H1 (cell line): ENCODE measurements around the gene C2orf92. TPM values are rescaled to one million over a fixed set of nuclear protein-coding genes. Genes with fewer than 3 reads are reported as not detected.

Source experiments
- CTCF ChIA-PET: fragments of 300-600 bp; sonication (Branson Sonifier 250); formaldehyde crosslinking; loops from one replicate; lab custom pipeline; 2021; ENCODE audit not compliant: partially characterized antibody; lab: Charles Lee
- POLR2A ChIA-PET: fragments of 300-600 bp; sonication (Branson Sonifier 250); formaldehyde crosslinking; loops from one replicate; lab custom pipeline; 2021; ENCODE audit warnings: inconsistent platforms; ENCODE audit not compliant: partially characterized antibody; lab: Charles Lee
- DNase-seq, 2 experiments: peaks; one replicate each; pipeline versions ENCODE4 v3.0.0 to v3.0.0-alpha.2; 2010 to 2022; ENCODE audit warnings: low spot score in 2 of 2, low read depth in 1 of 2, mixed read lengths in 1 of 2
- FAIRE-seq: peaks from 2 replicates; lab custom pipeline; 2011; peaks lifted over from hg19 to GRCh38; lab: Jason Lieb, UNC
- H2AFZ ChIP-seq: 2 replicates; pipeline ENCODE4 v1.8.1; 2012; ENCODE audit warnings: low read length, inconsistent platforms
- H2AK5ac ChIP-seq: 2 replicates; pipeline ENCODE4 v1.6.1; 2013; ENCODE audit warnings: low read depth, low read length
- H2BK120ac ChIP-seq: replicated peaks from 2 replicates; pipeline ENCODE3; 2013; ENCODE audit warnings: low read depth, low read length, inconsistent platforms
- H2BK12ac ChIP-seq: 2 replicates; pipeline ENCODE4 v1.6.1; 2013; ENCODE audit warnings: low read depth, low read length
- H2BK15ac ChIP-seq: 2 replicates; pipeline ENCODE4 v1.6.1; 2013; ENCODE audit warnings: low read length
- H2BK20ac ChIP-seq: 2 replicates; pipeline ENCODE4 v1.6.1; 2013; ENCODE audit warnings: low read length
- H2BK5ac ChIP-seq: 2 replicates; pipeline ENCODE4 v1.6.1; 2013; ENCODE audit warnings: low read depth, low read length
- H3K14ac ChIP-seq: 2 replicates; pipeline ENCODE4 v1.6.1; 2013; ENCODE audit warnings: inconsistent platforms; ENCODE audit not compliant: insufficient read length
- H3K18ac ChIP-seq: 2 replicates; pipeline ENCODE4 v1.6.1; 2013; ENCODE audit warnings: low read length; ENCODE audit errors: extremely low read depth
- H3K23ac ChIP-seq: 2 replicates; pipeline ENCODE4 v1.6.1; 2013; ENCODE audit warnings: inconsistent platforms; ENCODE audit not compliant: insufficient read length
- H3K23me2 ChIP-seq: 2 replicates; pipeline ENCODE4 v1.6.1; 2013; ENCODE audit warnings: low read depth, low read length
- H3K27ac ChIP-seq: 2 replicates; pipeline ENCODE4 v1.6.1; 2011; ENCODE audit warnings: low read depth, low read length, inconsistent platforms
- H3K27me3 ChIP-seq, 4 experiments: replicated peaks in 1 of 4; 1 replicate in 1 of 4; 2 replicates in 3 of 4; pipeline versions ENCODE4 v1.6.1 to v1.8.1; 2011 to 2013; ENCODE audit warnings: low read length in 3 of 4, mild to moderate bottlenecking in 3 of 4, inconsistent platforms in 2 of 4, mixed read lengths in 2 of 4, moderate library complexity in 1 of 4; ENCODE audit not compliant: control insufficient read depth in 3 of 4, insufficient read depth in 3 of 4; ENCODE audit errors: extremely low read depth in 1 of 4
- H3K36me3 ChIP-seq, 4 experiments: 2 replicates each; pipeline versions ENCODE4 v1.6.1 to v1.8.1; 2011 to 2013; ENCODE audit warnings: mild to moderate bottlenecking in 4 of 4, low read length in 3 of 4, moderate library complexity in 2 of 4, control low read depth in 1 of 4, inconsistent platforms in 1 of 4; ENCODE audit not compliant: insufficient read depth in 4 of 4, control insufficient read depth in 2 of 4
- H3K4ac ChIP-seq: replicated peaks from 2 replicates; pipeline ENCODE3; 2013; ENCODE audit warnings: low read length, low read depth, mixed read lengths, inconsistent platforms; ENCODE audit not compliant: insufficient read length
- H3K4me1 ChIP-seq, 4 experiments: replicated peaks in 1 of 4; 1 replicate in 1 of 4; 2 replicates in 3 of 4; pipeline versions ENCODE4 v1.6.1 to v1.8.1; 2011 to 2013; ENCODE audit warnings: low read length in 3 of 4, inconsistent platforms in 2 of 4, mixed read lengths in 1 of 4; ENCODE audit not compliant: insufficient read depth in 4 of 4, control insufficient read depth in 3 of 4
- H3K4me2 ChIP-seq, 2 experiments: 2 replicates each; pipeline versions ENCODE4 v1.6.1 to v1.8.1; 2011 to 2013; ENCODE audit warnings: low read depth in 2 of 2, low read length in 2 of 2, control low read depth in 1 of 2, inconsistent platforms in 1 of 2, mild to moderate bottlenecking in 1 of 2; ENCODE audit not compliant: insufficient read depth in 1 of 2
- H3K4me3 ChIP-seq, 4 experiments: fragments of 200-600, 300-600 bp in 1 of 4; sonication (generic), shearing (Covaris generic), sonication (Bioruptor Twin) in 1 of 4; 2 replicates each; pipeline versions ENCODE4 v1.5.1 to v1.8.1; 2011 to 2016; ENCODE audit warnings: low read length in 4 of 4, low read depth in 3 of 4, control low read depth in 2 of 4, inconsistent platforms in 2 of 4, mild to moderate bottlenecking in 2 of 4, mixed read lengths in 1 of 4, moderate library complexity in 1 of 4; ENCODE audit not compliant: insufficient read depth in 2 of 4; ENCODE audit errors: extremely low read depth in 1 of 4
- H3K56ac ChIP-seq: replicated peaks from 2 replicates; pipeline ENCODE3; 2013; ENCODE audit warnings: low read depth, mild to moderate bottlenecking, mixed read lengths, low read length, inconsistent platforms; ENCODE audit not compliant: insufficient read length
- H3K79me1 ChIP-seq: 2 replicates; pipeline ENCODE4 v1.6.1; 2013; ENCODE audit warnings: low read depth, low read length, control low read depth
- H3K79me2 ChIP-seq, 2 experiments: 2 replicates each; pipeline versions ENCODE4 v1.6.1 to v1.8.1; 2012 to 2013; ENCODE audit warnings: low read length in 2 of 2, mild to moderate bottlenecking in 2 of 2, inconsistent platforms in 1 of 2; ENCODE audit not compliant: insufficient read depth in 2 of 2, control insufficient read depth in 1 of 2
- H3K9ac ChIP-seq, 4 experiments: replicated peaks in 1 of 4; 1 replicate in 1 of 4; 2 replicates in 3 of 4; pipeline versions ENCODE4 v1.6.1 to v1.8.1; 2011 to 2013; ENCODE audit warnings: low read depth in 3 of 4, low read length in 3 of 4, control low read depth in 2 of 4, mild to moderate bottlenecking in 2 of 4, moderate library complexity in 2 of 4, inconsistent platforms in 1 of 4; ENCODE audit errors: extremely low read depth in 1 of 4
- H3K9me3 ChIP-seq, 2 experiments: 2 replicates each; pipeline versions ENCODE4 v1.6.1 to v1.8.1; 2012 to 2013; ENCODE audit warnings: mild to moderate bottlenecking in 2 of 2, moderate library complexity in 2 of 2, control low read depth in 1 of 2, inconsistent platforms in 1 of 2, low read depth in 1 of 2, low read length in 1 of 2, mixed read lengths in 1 of 2; ENCODE audit not compliant: insufficient read depth in 2 of 2
- H4K20me1 ChIP-seq, 2 experiments: replicated peaks in 1 of 2; 2 replicates each; pipeline versions ENCODE3 to v1.8.1; 2011 to 2013; ENCODE audit warnings: inconsistent platforms in 2 of 2, low read length in 2 of 2, mild to moderate bottlenecking in 1 of 2; ENCODE audit not compliant: insufficient read depth in 2 of 2, control insufficient read depth in 1 of 2
- H4K5ac ChIP-seq: 2 replicates; pipeline ENCODE4 v1.6.1; 2013; ENCODE audit warnings: low read length, low read depth, mixed read lengths, inconsistent platforms; ENCODE audit not compliant: insufficient read length
- H4K8ac ChIP-seq: 2 replicates; pipeline ENCODE4 v1.8.0; 2013; ENCODE audit warnings: mild to moderate bottlenecking, moderate library complexity, low read length, inconsistent platforms; ENCODE audit not compliant: insufficient read depth; ENCODE audit errors: extremely low read depth
- H4K91ac ChIP-seq: replicated peaks from 2 replicates; pipeline ENCODE3; 2013; ENCODE audit warnings: low read length, mixed read lengths, inconsistent platforms; ENCODE audit not compliant: insufficient read length
- CBX5 ChIP-seq: fragments of 300-800, 300-1000 bp; sonication (generic); IDR thresholded peaks from 2 replicates; pipeline ENCODE4 v1.7.1; 2016; ENCODE audit warnings: antibody characterized with exemption, low read length, low read depth
- CHD1 ChIP-seq: IDR thresholded peaks from 2 replicates; pipeline ENCODE4 v1.6.1; 2012; ENCODE audit warnings: low read depth, low read length, improper control_type of control experiment
- JUND ChIP-seq: IDR thresholded peaks from 2 replicates; pipeline ENCODE4 v1.6.1; 2011; ENCODE audit warnings: mild to moderate bottlenecking, improper control_type of control experiment, low read length
- MAX ChIP-seq: IDR thresholded peaks from 2 replicates; pipeline ENCODE4 v1.6.1; 2012; ENCODE audit warnings: inconsistent platforms
- NRF1 ChIP-seq: IDR thresholded peaks from 2 replicates; pipeline ENCODE4 v1.6.1; 2011; ENCODE audit warnings: mild to moderate bottlenecking, low read depth, low read length, improper control_type of control experiment
- RNF2 ChIP-seq: fragments of 200-900, 300-1000 bp; sonication (generic); IDR thresholded peaks from 2 replicates; pipeline ENCODE4 v1.7.1; 2016; ENCODE audit warnings: borderline replicate concordance, low read depth, mild to moderate bottlenecking, antibody characterized with exemption, low read length; ENCODE audit not compliant: poor library complexity, severe bottlenecking; ENCODE audit errors: missing control alignments
- SAP30 ChIP-seq: fragments of 300-600 bp; sonication (generic); IDR thresholded peaks from 2 replicates; pipeline ENCODE4 v1.7.1; 2012; ENCODE audit warnings: low read length, moderate library complexity, mild to moderate bottlenecking, inconsistent platforms; ENCODE audit not compliant: insufficient read depth, insufficient replicate concordance
- TCF12 ChIP-seq: IDR thresholded peaks from 2 replicates; pipeline ENCODE4 v1.6.1; 2011; ENCODE audit warnings: low read depth, mild to moderate bottlenecking, low read length
- USF2 ChIP-seq: IDR thresholded peaks from 2 replicates; pipeline ENCODE4 v1.6.1; 2011; ENCODE audit warnings: low read length, improper control_type of control experiment
- WGBS, 2 experiments: shearing (Covaris generic) in 1 of 2; methylation state at CpG; one replicate each; pipeline versions ENCODE4 v1.1.6 to v1.1.7; 2013 to 2015; ENCODE audit warnings: low lambda C conversion rate in 2 of 2, mixed read lengths in 2 of 2, inconsistent platforms in 1 of 2, low coverage in 1 of 2, missing lambda C conversion rate in 1 of 2; ENCODE audit not compliant: insufficient replicate concordance in 2 of 2, insufficient coverage in 1 of 2, insufficient read length in 1 of 2; ENCODE audit errors: extremely low coverage in 1 of 2, missing lambda C conversion rate in 1 of 2; 5-methylcytosine and 5-hydroxymethylcytosine counted together
- long read RNA-seq, 2 experiments: library from RNA in 1 of 2; library from capped mRNA in 1 of 2; stranded (forward); transcript quantifications; one replicate each; pipeline ENCODE4 v2.0.0, GENCODE V29; 2021; ENCODE audit warnings: inconsistent platforms in 1 of 2
- polyA minus RNA-seq, 3 experiments: library from RNA; depleted of rRNA, polyadenylated mRNA; stranded (reverse); fragments of >200 nt; gene quantifications; 1 replicate in 2 of 3; 2 replicates in 1 of 3; pipeline ENCODE4 v1.2.3, GENCODE V29; 2011
- polyA plus RNA-seq, 7 experiments: library from polyadenylated mRNA; depleted of rRNA in 3 of 7; stranded (reverse) in 5 of 7; unstranded in 2 of 7; fragments of >200 nt in 5 of 7; fragments of 200-250 nt in 2 of 7; gene quantifications; 1 replicate in 5 of 7; 2 replicates in 1 of 7; 4 replicates in 1 of 7; pipeline versions ENCODE4 v1.2.1 to v1.2.3, GENCODE V29; 2011 to 2013; ENCODE audit warnings: missing spikeins in 2 of 7, mixed read lengths in 2 of 7
- total RNA-seq: library from RNA; stranded (reverse); fragmentation: NEBNext Ultra II Directional; extraction: Animal tissue kit (Norgen Biotek cat#: 25700); gene quantifications from 2 replicates; pipeline ENCODE4 v1.2.1, GENCODE V29; 2021

C2orf92 gene
- total RNA-seq (3.7 and 5.2 TPM in 2 replicates), polyA plus RNA-seq (2011; rRNA removed) (2.1 and 2.3 TPM in 2 replicates), polyA minus RNA-seq (2011; rRNA and poly(A)+ RNA removed) (4.3 and 4.8 TPM in 2 replicates)
- polyA plus RNA-seq (2011; cell fraction: cytosol; rRNA removed) = 2.6 TPM
- polyA plus RNA-seq (2011; cell fraction: nucleus; rRNA removed) = 6.9 TPM
- polyA plus RNA-seq (2012, experiment 1 of 2) = 2.0 to 3.9 TPM (median 3.1 TPM) in 4 replicates
- polyA plus RNA-seq (2012, experiment 2 of 2) = 0.81 TPM
- polyA plus RNA-seq (2013, experiment 1 of 2) = 2.4 TPM
- polyA plus RNA-seq (2013, experiment 2 of 2) = 2.0 TPM
- polyA minus RNA-seq (2011; cell fraction: cytosol; rRNA and poly(A)+ RNA removed) = 3.9 TPM
- polyA minus RNA-seq (2011; cell fraction: nucleus; rRNA and poly(A)+ RNA removed) = 10.8 TPM
- long read RNA-seq, experiment 1 = 0 reads
- long read RNA-seq, experiment 2, partial matches to known transcripts = 0 of 1 reads
- long read RNA-seq, experiment 2, other reads (novel, unspliced or antisense) = 1 of 1 reads

GRCh38 chr2:97669448-97669847 lies at the start of gene C2orf92:
TSS of gene C2orf92 (plus strand) at chr2:97669713. CDS start at chr2:97669789, 76 bp downstream.
- no peaks in the 10 kb centered on the region for H3K9me3 ChIP-seq
- H3K18ac ChIP-seq = no peak within 1 kb of the TSS
- H2BK120ac ChIP-seq = no peak within 1 kb of the TSS
- no peak within 1 kb of the TSS for H3K56ac ChIP-seq
- no peaks in the 10 kb centered on the region for H3K79me2 ChIP-seq
- no peaks in the 10 kb centered on the region for H3K27me3 ChIP-seq
- no peak within 1 kb of the TSS for H2BK15ac ChIP-seq
- no peaks in the 10 kb centered on the region for H4K20me1 ChIP-seq
- no peaks in the 10 kb centered on the region for H3K79me1 ChIP-seq
- peak within 1 kb of the TSS; percentile 35; the same call in 1 of the 2 replicates for H4K8ac ChIP-seq
- H3K4me2 ChIP-seq = no peak within 1 kb of the TSS
- no peak within 1 kb of the TSS for H3K14ac ChIP-seq
- ChIA-PET POLR2A (interaction anchor here (1.4 kb wide), 1 partner anchor 24 kb away, joined by 3 read pairs; the partner anchor contains the start of gene COX5B), CTCF (interaction anchor here (1.0 to 2.3 kb wide), 4 partner anchors 27 to 40 kb away, joined by 4 to 9 read pairs (median 6); no protein-coding TSS in a partner anchor)
- no peak within 1 kb of the TSS for H4K91ac ChIP-seq
- H2AFZ ChIP-seq = no peak within 1 kb of the TSS
- H3K4me1 ChIP-seq = no peaks in the 10 kb centered on the region; a peak in 1 of 7 replicates
- H3K4me3 ChIP-seq = no peak within 1 kb of the TSS
- H3K4ac ChIP-seq = no peak within 1 kb of the TSS
- 94% methylated on average over 6 of the region's 6 CpGs; no CpG with 5 or more reads in 1 of the 2 experiments for WGBS, 2 experiments
- H4K5ac ChIP-seq = no peak within 1 kb of the TSS
- DNase-seq = no peak
- FAIRE-seq = no peak
- H3K23me2 ChIP-seq = no peaks in the 10 kb centered on the region; the same call in 1 of the 2 replicates
- H2BK20ac ChIP-seq = no peak within 1 kb of the TSS
- H3K36me3 ChIP-seq = no peaks in the 10 kb centered on the region
- H2AK5ac ChIP-seq = no peak within 1 kb of the TSS
- H3K9ac ChIP-seq = no peak within 1 kb of the TSS
- no peak within 1 kb of the TSS for H3K23ac ChIP-seq
- H2BK5ac ChIP-seq = no peak within 1 kb of the TSS
- H2BK12ac ChIP-seq = no peak within 1 kb of the TSS
- no peak within 1 kb of the TSS for H3K27ac ChIP-seq
- TF ChIP-seq MAX (no peak), CHD1 (no peak), NRF1 (no peak), RNF2 (no peak), JUND (no peak), TCF12 (no peak), CBX5 (no peak), SAP30 (no peak), USF2 (no peak)
